GM23338 (cell line): ENCODE data around the gene UBASH3B.

Source experiments
- CREB1 ChIP-seq: fragments of 250-450 bp; sonication (Bioruptor Pico); IDR thresholded peaks from 2 replicates; pipeline ENCODE4 v1.5.0; 2020; ENCODE audit warnings: low read depth, mild to moderate bottlenecking, moderate library complexity
- EZH2 ChIP-seq: fragments of 200-600 bp; sonication (generic); IDR thresholded peaks from one replicate; pipeline ENCODE4 v1.8.0; 2017; ENCODE audit warnings: antibody characterized with exemption, mild to moderate bottlenecking, low read depth; ENCODE audit not compliant: unreplicated experiment
- EZH2phosphoT487 ChIP-seq: fragments of 200-600 bp; sonication (generic); IDR thresholded peaks from one replicate; pipeline ENCODE4 v1.8.1; 2018; ENCODE audit warnings: antibody characterized with exemption; ENCODE audit not compliant: unreplicated experiment
- JUNB ChIP-seq: IDR thresholded peaks from one replicate; pipeline ENCODE4 v1.6.1; 2016; ENCODE audit warnings: antibody characterized with exemption; ENCODE audit not compliant: unreplicated experiment
- POLR2AphosphoS5 ChIP-seq: IDR thresholded peaks from 2 replicates; pipeline ENCODE4 v1.6.1; 2016; ENCODE audit warnings: antibody characterized with exemption, low read depth
- REST ChIP-seq: IDR thresholded peaks from one replicate; pipeline ENCODE4 v1.6.1; 2018; ENCODE audit warnings: antibody characterized with exemption; ENCODE audit not compliant: unreplicated experiment
- TF ChIP-seq, protein P1 (sequence below), 2 experiments: fragments of 200-600 bp in 1 of 2; sonication (generic) in 1 of 2; conservative IDR thresholded peaks; 2 replicates each; pipeline versions ENCODE4 v1.5.1 to v1.6.1; 2016 to 2017; ENCODE audit warnings: antibody characterized with exemption in 2 of 2, low read depth in 2 of 2, mild to moderate bottlenecking in 2 of 2, moderate library complexity in 1 of 2

- TF ChIP-seq POLR2AphosphoS5 (no peak), EZH2 (no peak), JUNB (no peak), EZH2phosphoT487 (no peak), REST (no peak), CREB1 (CRISPR knock-in tag) (no peak)
- TF ChIP-seq, protein P1, sequence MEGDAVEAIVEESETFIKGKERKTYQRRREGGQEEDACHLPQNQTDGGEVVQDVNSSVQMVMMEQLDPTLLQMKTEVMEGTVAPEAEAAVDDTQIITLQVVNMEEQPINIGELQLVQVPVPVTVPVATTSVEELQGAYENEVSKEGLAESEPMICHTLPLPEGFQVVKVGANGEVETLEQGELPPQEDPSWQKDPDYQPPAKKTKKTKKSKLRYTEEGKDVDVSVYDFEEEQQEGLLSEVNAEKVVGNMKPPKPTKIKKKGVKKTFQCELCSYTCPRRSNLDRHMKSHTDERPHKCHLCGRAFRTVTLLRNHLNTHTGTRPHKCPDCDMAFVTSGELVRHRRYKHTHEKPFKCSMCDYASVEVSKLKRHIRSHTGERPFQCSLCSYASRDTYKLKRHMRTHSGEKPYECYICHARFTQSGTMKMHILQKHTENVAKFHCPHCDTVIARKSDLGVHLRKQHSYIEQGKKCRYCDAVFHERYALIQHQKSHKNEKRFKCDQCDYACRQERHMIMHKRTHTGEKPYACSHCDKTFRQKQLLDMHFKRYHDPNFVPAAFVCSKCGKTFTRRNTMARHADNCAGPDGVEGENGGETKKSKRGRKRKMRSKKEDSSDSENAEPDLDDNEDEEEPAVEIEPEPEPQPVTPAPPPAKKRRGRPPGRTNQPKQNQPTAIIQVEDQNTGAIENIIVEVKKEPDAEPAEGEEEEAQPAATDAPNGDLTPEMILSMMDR (conservative IDR thresholded peaks at IDR 0.05; ENCODE audit: low read depth in 2 of 2): no peak
Measured at GRCh38 chr11:122685041-122685440, 29.5 kb downstream of the UBASH3B start.
